Body of pancreas (tissue), 4 donors: ENCODE data around the gene SCN7A. TPM values are rescaled to one million over a fixed set of nuclear protein-coding genes. Genes with fewer than 3 reads are reported as not detected.
A peak's percentile ranks its signal among the peaks of the same experiment; 100 is the strongest.

Experiments used
- ATAC-seq: fragments of 150-250 bp; one replicate; pipeline ENCODE4 v1.9.1; 2016
- DNase-seq, 4 donors: peaks; one replicate each; pipeline ENCODE4 v3.0.0-alpha.2; 2019
- H3K27ac ChIP-seq, 4 donors: fragments of 200-600 bp; sonication (generic); 1 replicate in 3 of 4; 2 replicates in 1 of 4; pipeline versions ENCODE4 v1.5.1 to v1.6.1; 2016 to 2019; ENCODE audit warnings: mild to moderate bottlenecking in 1 of 4, mixed read lengths in 1 of 4, moderate library complexity in 1 of 4
- H3K27me3 ChIP-seq, 2 donors: fragments of 200-600 bp; sonication (generic); one replicate each; pipeline ENCODE4 v1.6.0; 2016; ENCODE audit warnings: mild to moderate bottlenecking in 1 of 2
- H3K36me3 ChIP-seq, 2 donors: fragments of 200-600 bp; sonication (generic); replicated peaks in 1 of 2; 2 replicates each; pipeline ENCODE4 v1.5.1; 2016; ENCODE audit warnings: low read depth in 2 of 2; ENCODE audit not compliant: insufficient read depth in 1 of 2
- H3K4me1 ChIP-seq: fragments of 200-600 bp; sonication (generic); one replicate; pipeline ENCODE4 v1.6.0; 2016
- H3K4me3 ChIP-seq, 2 donors: fragments of 200-600 bp; sonication (generic); 1 replicate in 1 of 2; 2 replicates in 1 of 2; pipeline ENCODE4 v1.5.1; 2016 to 2019
- H3K9me3 ChIP-seq, 3 donors: fragments of 200-600 bp; sonication (generic); 1 replicate in 2 of 3; 2 replicates in 1 of 3; pipeline ENCODE4 v1.5.1; 2016
- POLR2A ChIP-seq, 3 donors: fragments of 450-650 bp; IDR thresholded peaks; one replicate each; pipeline ENCODE4 v1.6.1; 2016; ENCODE audit warnings: antibody characterized with exemption in 3 of 3, mild to moderate bottlenecking in 2 of 3
- whole genome bisulfite sequencing, 2 donors: methylation state at CpG; one replicate each; pipeline ENCODE4 v1.1.5; 2017; 5-methylcytosine and 5-hydroxymethylcytosine counted together
- intact Hi-C: fragments of 100-400 bp; cut with DNase I; formaldehyde crosslinking; loops from one replicate; pipeline ENCODE4 v1.15.1; 2023
- total RNA-seq, 2 donors: library from RNA; depleted of rRNA; stranded (reverse); fragments of >200 nt; gene quantifications; one replicate each; pipeline ENCODE4 v1.1.0, GENCODE V29; 2016
- TF ChIP-seq, protein P1 (sequence below), 7 experiments: fragments of 450-650 bp in 4 of 7; fragments of 200-600 bp in 3 of 7; sonication (generic) in 3 of 7; IDR thresholded peaks; one replicate each; pipeline ENCODE4 v1.5.1; 2016 to 2019; ENCODE audit warnings: antibody characterized with exemption in 7 of 7

SCN7A gene
- total RNA-seq, 2 donors from 2014 or later: 7.8 to 8.6 TPM

GRCh38 chr2:166516712-166517303 lies 22.8 kb upstream of the SCN7A start:
- Histone ChIP-seq H3K27ac (no peak overlapping the region), H3K27me3 (no peaks in the 10 kb centered on the region), H3K9me3 (no peaks in the 10 kb centered on the region), H3K36me3 (no peaks in the 10 kb centered on the region), H3K4me1 (no peaks in the 10 kb centered on the region), H3K4me3 (no peak overlapping the region)
- DNase-seq: peak; percentile 32 to 63 (median 41)
- intact Hi-C loops: no loop called here
- no peak for TF ChIP-seq POLR2A (IDR thresholded peaks at IDR 0.05)
- TF ChIP-seq, protein P1, sequence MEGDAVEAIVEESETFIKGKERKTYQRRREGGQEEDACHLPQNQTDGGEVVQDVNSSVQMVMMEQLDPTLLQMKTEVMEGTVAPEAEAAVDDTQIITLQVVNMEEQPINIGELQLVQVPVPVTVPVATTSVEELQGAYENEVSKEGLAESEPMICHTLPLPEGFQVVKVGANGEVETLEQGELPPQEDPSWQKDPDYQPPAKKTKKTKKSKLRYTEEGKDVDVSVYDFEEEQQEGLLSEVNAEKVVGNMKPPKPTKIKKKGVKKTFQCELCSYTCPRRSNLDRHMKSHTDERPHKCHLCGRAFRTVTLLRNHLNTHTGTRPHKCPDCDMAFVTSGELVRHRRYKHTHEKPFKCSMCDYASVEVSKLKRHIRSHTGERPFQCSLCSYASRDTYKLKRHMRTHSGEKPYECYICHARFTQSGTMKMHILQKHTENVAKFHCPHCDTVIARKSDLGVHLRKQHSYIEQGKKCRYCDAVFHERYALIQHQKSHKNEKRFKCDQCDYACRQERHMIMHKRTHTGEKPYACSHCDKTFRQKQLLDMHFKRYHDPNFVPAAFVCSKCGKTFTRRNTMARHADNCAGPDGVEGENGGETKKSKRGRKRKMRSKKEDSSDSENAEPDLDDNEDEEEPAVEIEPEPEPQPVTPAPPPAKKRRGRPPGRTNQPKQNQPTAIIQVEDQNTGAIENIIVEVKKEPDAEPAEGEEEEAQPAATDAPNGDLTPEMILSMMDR (IDR thresholded peaks at IDR 0.05): peak; percentile 27 to 62 (median 57)
- 5 to 6% methylated on average over 2 of the region's 2 CpGs for WGBS, 2 donors
- no peak for ATAC-seq

- Histone ChIP-seq H3K27ac (no peak overlapping the region), H3K27me3 (no peaks in the 10 kb centered on the region), H3K4me1 (no peaks in the 10 kb centered on the region), H3K4me3 (no peak overlapping the region), H3K36me3 (no peaks in the 10 kb centered on the region), H3K9me3 (no peaks in the 10 kb centered on the region)
- intact Hi-C loops: no loop called here
- no peak for ATAC-seq
- no peak for TF ChIP-seq POLR2A (IDR thresholded peaks at IDR 0.05)
- TF ChIP-seq, protein P1 (IDR thresholded peaks at IDR 0.05): no peak
- 80 to 84% methylated on average over 1 of the region's 1 CpG for WGBS, 2 donors
- no peak for DNase-seq
These were observed 19.9 kb upstream of the SCN7A start for GRCh38 chr2:166513952-166514351.

DNA sequence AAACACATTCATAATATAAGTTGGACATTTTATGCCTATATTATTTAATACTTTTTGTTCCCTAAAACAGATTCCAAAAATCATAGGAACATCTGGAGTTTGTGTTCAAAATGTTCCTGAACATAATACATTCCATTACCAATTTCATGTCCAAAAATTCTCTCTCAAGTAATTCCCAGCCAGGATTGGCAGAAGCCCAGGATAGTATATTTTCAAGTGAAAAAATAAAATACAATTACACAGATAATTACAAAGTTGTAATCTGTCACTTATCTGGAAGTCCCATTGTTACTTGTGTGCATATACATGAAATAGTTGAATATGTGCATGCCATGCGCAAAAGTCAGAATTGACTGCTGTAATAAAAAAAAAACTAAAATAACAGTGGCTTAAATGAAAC lies 5.2 kb upstream of the SCN7A start:
- Histone ChIP-seq H3K4me1 (no peaks in the 10 kb centered on the region), H3K27me3 (no peaks in the 10 kb centered on the region), H3K36me3 (no peaks in the 10 kb centered on the region), H3K4me3 (no peak overlapping the region), H3K27ac (no peak overlapping the region), H3K9me3 (no peaks in the 10 kb centered on the region)
- WGBS, 2 donors: 95 to 100% methylated on average over 1 of the region's 1 CpG
- intact Hi-C loops: no loop called here
- no peak for TF ChIP-seq POLR2A (IDR thresholded peaks at IDR 0.05)
- TF ChIP-seq, protein P1 (IDR thresholded peaks at IDR 0.05): no peak
- DNase-seq (no peak), ATAC-seq (no peak)

DNA sequence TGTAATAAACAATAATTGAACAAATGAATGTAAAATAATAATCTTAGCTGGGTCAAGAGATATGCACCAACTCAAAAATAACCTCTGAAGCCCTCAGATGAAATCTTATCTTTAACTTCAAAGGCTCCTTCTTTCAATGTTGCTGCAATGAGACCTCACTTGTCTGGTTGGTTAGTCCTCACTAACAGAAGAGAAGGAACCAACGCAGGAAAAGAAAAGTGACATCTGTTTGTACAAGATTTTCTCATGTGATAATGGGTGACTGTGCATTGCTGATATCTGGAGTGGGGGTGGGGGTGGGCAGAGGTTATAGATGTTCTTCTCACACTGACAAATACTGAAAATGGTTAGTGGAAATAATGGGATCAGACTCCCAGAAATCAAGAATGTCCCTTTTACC lies 2.6 kb downstream of the SCN7A start:
- Histone ChIP-seq H3K27me3 (no peaks in the 10 kb centered on the region), H3K36me3 (no peaks in the 10 kb centered on the region), H3K9me3 (no peaks in the 10 kb centered on the region), H3K4me3 (no peak overlapping the region), H3K4me1 (no peaks in the 10 kb centered on the region), H3K27ac (no peak overlapping the region)
- intact Hi-C loops: no loop called here
- TF ChIP-seq, protein P1 (IDR thresholded peaks at IDR 0.05): no peak
- no peak for TF ChIP-seq POLR2A (IDR thresholded peaks at IDR 0.05)
- DNase-seq: no peak
- WGBS, 2 donors: 7 to 25% methylated on average over 1 of the region's 1 CpG
- ATAC-seq: no peak

DNA sequence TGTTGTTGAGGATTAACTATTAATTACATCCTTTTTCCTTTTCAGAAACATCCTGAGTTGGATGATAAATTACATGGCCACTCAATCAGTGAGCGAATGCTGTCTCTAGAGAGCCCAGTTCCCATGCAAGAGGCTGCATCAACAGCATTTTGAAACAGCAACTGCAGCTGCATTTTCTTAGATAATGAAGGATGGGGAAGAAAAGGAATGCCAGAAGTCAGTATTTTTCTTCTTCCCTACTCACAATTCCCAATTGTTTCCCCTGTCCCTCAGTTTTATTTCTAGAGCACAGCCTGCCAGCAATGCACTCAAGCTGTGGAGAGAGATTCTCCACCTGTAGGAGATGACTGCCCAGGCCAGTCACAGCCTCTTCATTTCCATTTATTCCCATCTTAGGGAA lies 6.9 kb downstream of the SCN7A start:
- H3K36me3 ChIP-seq: no peaks in the 10 kb centered on the region
- no peaks in the 10 kb centered on the region for H3K4me1 ChIP-seq
- no peak for TF ChIP-seq POLR2A (IDR thresholded peaks at IDR 0.05)
- TF ChIP-seq, protein P1 (IDR thresholded peaks at IDR 0.05): no peak
- H3K9me3 ChIP-seq: no peaks in the 10 kb centered on the region
- no peak overlapping the region for H3K4me3 ChIP-seq
- ATAC-seq (no peak), DNase-seq (no peak)
- H3K27me3 ChIP-seq: no peaks in the 10 kb centered on the region
- WGBS, 2 donors: 61 to 69% methylated on average over 1 of the region's 1 CpG
- intact Hi-C loops: no loop called here
- no peak overlapping the region for H3K27ac ChIP-seq
